SJCRH30 (cell line): ENCODE results near the gene U2AF2. TPM values are rescaled to one million over a fixed set of nuclear protein-coding genes. Genes with fewer than 3 reads are reported as not detected.

Experiments used
- DNase-seq, 2 experiments: peaks; one replicate each; pipeline ENCODE4 v3.0.0-alpha.2; 2015 to 2020
- H3K27ac ChIP-seq: fragments of 250-450 bp; sonication (Bioruptor Pico); 2 replicates; pipeline ENCODE4 v1.5.1; 2020; ENCODE audit warnings: mild to moderate bottlenecking, moderate library complexity
- H3K27me3 ChIP-seq: fragments of 250-450 bp; sonication (Bioruptor Pico); 2 replicates; pipeline ENCODE4 v1.5.1; 2020; ENCODE audit warnings: mild to moderate bottlenecking, moderate library complexity
- H3K36me3 ChIP-seq: fragments of 250-450 bp; sonication (Bioruptor Pico); 2 replicates; pipeline ENCODE4 v1.5.1; 2020; ENCODE audit warnings: mild to moderate bottlenecking, moderate library complexity
- H3K4me1 ChIP-seq: fragments of 250-450 bp; sonication (Bioruptor Pico); 2 replicates; pipeline ENCODE4 v1.5.1; 2020; ENCODE audit warnings: mild to moderate bottlenecking, moderate library complexity
- H3K4me3 ChIP-seq: fragments of 250-450 bp; sonication (Bioruptor Pico); 2 replicates; pipeline ENCODE4 v1.5.1; 2020; ENCODE audit warnings: mild to moderate bottlenecking, moderate library complexity
- H3K9me3 ChIP-seq: fragments of 250-450 bp; sonication (Bioruptor Pico); replicated peaks from 2 replicates; pipeline ENCODE4 v1.5.1; 2020; ENCODE audit warnings: mild to moderate bottlenecking, moderate library complexity
- total RNA-seq: library from RNA; depleted of rRNA; stranded (reverse); fragments of >200 nt; shearing (Covaris generic); gene quantifications from 2 replicates; pipeline ENCODE4 v1.2.3, GENCODE V29; 2014

The U2AF2 gene
- total RNA-seq, 1 experiment from 2014 or later: 131 TPM

GRCh38 chr19:55689411-55690108, 34.7 kb downstream of the U2AF2 start:
- Histone ChIP-seq H3K4me1 (peaks cover 12% of the 10 kb centered on the region), H3K27me3 (no peaks in the 10 kb centered on the region), H3K36me3 (peaks cover 32% of the 10 kb centered on the region), H3K9me3 (no peaks in the 10 kb centered on the region), H3K27ac (peak overlapping the region; percentile 81), H3K4me3 (no peak overlapping the region)
- no peak for DNase-seq

GRCh38 chr19:55690109-55690768, 35.4 kb downstream of the U2AF2 start:
- DNase-seq: no peak

GRCh38 chr19:55690769-55691545, 36.1 kb downstream of the U2AF2 start:
- no peaks in the 10 kb centered on the region for H3K27me3 ChIP-seq
- H3K4me1 ChIP-seq: peaks cover 12% of the 10 kb centered on the region
- H3K27ac ChIP-seq: no peak overlapping the region
- H3K9me3 ChIP-seq: no peaks in the 10 kb centered on the region
- no peak for DNase-seq
- peaks cover 31% of the 10 kb centered on the region for H3K36me3 ChIP-seq
- H3K4me3 ChIP-seq: no peak overlapping the region

More at GRCh38 chr19:55690109-55690768, 35.4 kb downstream of the U2AF2 start:
- Histone ChIP-seq H3K4me1 (peaks cover 12% of the 10 kb centered on the region), H3K4me3 (no peak overlapping the region), H3K9me3 (no peaks in the 10 kb centered on the region), H3K27ac (no peak overlapping the region), H3K27me3 (no peaks in the 10 kb centered on the region), H3K36me3 (peaks cover 31% of the 10 kb centered on the region)

GRCh38 chr19:55691561-55692481, 37.0 kb downstream of the U2AF2 start:
- Histone ChIP-seq H3K27ac (no peak overlapping the region), H3K9me3 (no peaks in the 10 kb centered on the region), H3K4me3 (no peak overlapping the region), H3K27me3 (no peaks in the 10 kb centered on the region), H3K4me1 (peaks cover 12% of the 10 kb centered on the region), H3K36me3 (peaks cover 31% of the 10 kb centered on the region)
- no peak for DNase-seq

GRCh38 chr19:55692681-55693081, 37.8 kb downstream of the U2AF2 start:
- no peak overlapping the region for H3K4me3 ChIP-seq
- H3K27ac ChIP-seq: no peak overlapping the region
- no peaks in the 10 kb centered on the region for H3K9me3 ChIP-seq
- H3K27me3 ChIP-seq: no peaks in the 10 kb centered on the region
- H3K4me1 ChIP-seq: peaks cover 12% of the 10 kb centered on the region
- peaks cover 31% of the 10 kb centered on the region for H3K36me3 ChIP-seq
- no peak for DNase-seq

- DNase-seq: no peak
- H3K4me1 ChIP-seq: peaks cover 7% of the 10 kb centered on the region
- H3K4me3 ChIP-seq: no peak overlapping the region
- H3K27ac ChIP-seq: no peak overlapping the region
- peaks cover 31% of the 10 kb centered on the region for H3K36me3 ChIP-seq
- H3K9me3 ChIP-seq: no peaks in the 10 kb centered on the region
- no peaks in the 10 kb centered on the region for H3K27me3 ChIP-seq
Measured at GRCh38 chr19:55693336-55693974, 38.6 kb downstream of the U2AF2 start.

- peaks cover 3% of the 10 kb centered on the region for H3K4me1 ChIP-seq
- no peak for DNase-seq
- peaks cover 29% of the 10 kb centered on the region for H3K36me3 ChIP-seq
- no peak overlapping the region for H3K4me3 ChIP-seq
- H3K27ac ChIP-seq: no peak overlapping the region
- no peaks in the 10 kb centered on the region for H3K9me3 ChIP-seq
- no peaks in the 10 kb centered on the region for H3K27me3 ChIP-seq
Measured at GRCh38 chr19:55694241-55694655, 39.4 kb downstream of the U2AF2 start.

- Histone ChIP-seq H3K4me1 (no peaks in the 10 kb centered on the region), H3K9me3 (no peaks in the 10 kb centered on the region), H3K27ac (no peak overlapping the region), H3K4me3 (no peak overlapping the region), H3K36me3 (peaks cover 25% of the 10 kb centered on the region), H3K27me3 (no peaks in the 10 kb centered on the region)
- no peak for DNase-seq
Measured at GRCh38 chr19:55694656-55695491, 40.0 kb downstream of the U2AF2 start.

- Histone ChIP-seq H3K27me3 (no peaks in the 10 kb centered on the region), H3K4me3 (no peak overlapping the region), H3K27ac (no peak overlapping the region), H3K36me3 (peaks cover 22% of the 10 kb centered on the region), H3K4me1 (no peaks in the 10 kb centered on the region), H3K9me3 (no peaks in the 10 kb centered on the region)
- DNase-seq: no peak
Measured at GRCh38 chr19:55695511-55696290, 40.9 kb downstream of the U2AF2 start.

- no peak for DNase-seq
- Histone ChIP-seq H3K4me1 (no peaks in the 10 kb centered on the region), H3K9me3 (no peaks in the 10 kb centered on the region), H3K36me3 (peaks cover 25% of the 10 kb centered on the region), H3K27ac (no peak overlapping the region), H3K27me3 (no peaks in the 10 kb centered on the region), H3K4me3 (no peak overlapping the region)
Measured at GRCh38 chr19:55696301-55697068, 41.6 kb downstream of the U2AF2 start.

GRCh38 chr19:55697069-55697440, 42.2 kb downstream of the U2AF2 start:
- Histone ChIP-seq H3K36me3 (peaks cover 20% of the 10 kb centered on the region), H3K4me3 (no peak overlapping the region), H3K4me1 (no peaks in the 10 kb centered on the region), H3K27me3 (no peaks in the 10 kb centered on the region), H3K9me3 (no peaks in the 10 kb centered on the region), H3K27ac (no peak overlapping the region)
- no peak for DNase-seq

GRCh38 chr19:55697698-55698097, 42.9 kb downstream of the U2AF2 start:
- DNase-seq: no peak
- H3K27me3 ChIP-seq: no peaks in the 10 kb centered on the region
- no peaks in the 10 kb centered on the region for H3K4me1 ChIP-seq
- H3K27ac ChIP-seq: no peak overlapping the region
- H3K36me3 ChIP-seq: peaks cover 20% of the 10 kb centered on the region
- no peak overlapping the region for H3K4me3 ChIP-seq
- no peaks in the 10 kb centered on the region for H3K9me3 ChIP-seq
